Central memory CD4-positive, alpha-beta T cell (primary cell): ENCODE results near the gene CEP83.

Source experiments
- DNase-seq: peaks from one replicate; pipeline ENCODE4 v3.0.0; 2022

Gene CEP83

DNA sequence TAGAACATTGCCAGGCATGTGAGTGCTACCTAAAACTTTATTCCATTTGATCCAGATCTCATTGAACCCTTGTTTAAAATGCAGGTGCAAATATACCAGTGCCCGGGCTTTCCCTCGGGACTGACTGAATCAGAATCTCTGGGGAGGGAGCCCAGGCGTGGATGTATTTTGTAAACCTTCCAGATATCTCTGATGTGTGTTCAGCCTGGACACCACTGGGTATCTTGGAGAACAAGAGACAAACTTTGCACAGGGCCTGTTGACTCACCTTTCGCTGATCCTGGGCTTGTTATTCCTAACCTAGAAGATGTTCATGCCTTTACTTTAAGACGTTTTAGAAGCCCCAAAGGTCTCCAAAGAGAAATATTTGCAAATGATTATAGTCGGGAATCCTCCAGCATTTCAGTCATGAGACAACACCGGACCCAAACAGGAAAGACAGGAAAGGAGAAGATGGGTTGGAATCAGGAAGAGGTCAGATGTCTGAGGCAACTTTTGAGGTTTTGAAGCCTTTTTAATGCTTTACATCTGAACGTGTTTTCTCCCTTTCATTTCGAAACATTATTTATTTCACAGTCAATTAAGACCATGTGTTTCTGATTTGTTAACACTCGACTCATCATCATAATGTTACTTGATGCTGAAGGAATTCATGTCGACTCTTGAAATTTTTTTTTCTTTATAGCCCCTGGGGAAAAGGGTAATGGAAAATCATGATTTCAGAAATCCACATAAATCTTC lies 192.7 kb downstream of the CEP83 start:
- DNase-seq = no peak

DNA sequence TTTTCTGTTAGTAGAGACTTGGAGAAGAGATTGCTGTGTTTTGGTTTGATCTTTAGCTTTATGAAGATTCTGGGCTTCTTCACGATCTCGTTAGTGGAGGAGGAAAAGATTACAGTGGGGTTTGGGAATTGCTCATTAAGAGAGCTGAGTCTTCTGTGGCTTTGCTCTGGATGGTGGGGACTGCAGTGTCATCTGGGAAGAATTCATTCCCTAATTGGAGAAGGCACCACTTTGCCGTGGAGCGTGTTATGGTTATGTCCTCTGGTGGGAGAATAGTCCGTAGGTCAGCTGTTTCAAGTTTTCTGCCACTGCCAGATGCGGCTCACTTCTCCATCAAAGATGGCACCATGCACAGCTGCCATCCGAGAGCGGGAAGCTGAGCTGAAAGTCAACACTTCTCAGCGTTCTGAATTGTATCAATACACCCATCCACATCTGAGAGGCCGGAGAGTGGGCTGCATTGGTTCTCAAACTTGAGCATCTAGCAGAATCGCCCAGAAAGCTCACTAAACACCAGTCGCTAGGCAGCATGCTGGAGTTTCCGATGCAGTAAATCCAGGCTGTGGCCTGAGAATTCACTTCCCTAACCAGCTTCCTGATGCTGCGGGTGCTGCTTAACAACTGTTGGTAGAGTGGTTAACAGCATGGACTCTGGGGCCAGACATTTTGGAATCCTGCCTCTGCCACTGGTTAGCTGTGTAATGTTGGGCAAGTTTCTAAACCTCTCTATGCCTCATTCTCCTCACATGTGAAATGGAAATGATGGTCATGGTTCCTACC lies 193.5 kb downstream of the CEP83 start:
- no peak for DNase-seq

DNA sequence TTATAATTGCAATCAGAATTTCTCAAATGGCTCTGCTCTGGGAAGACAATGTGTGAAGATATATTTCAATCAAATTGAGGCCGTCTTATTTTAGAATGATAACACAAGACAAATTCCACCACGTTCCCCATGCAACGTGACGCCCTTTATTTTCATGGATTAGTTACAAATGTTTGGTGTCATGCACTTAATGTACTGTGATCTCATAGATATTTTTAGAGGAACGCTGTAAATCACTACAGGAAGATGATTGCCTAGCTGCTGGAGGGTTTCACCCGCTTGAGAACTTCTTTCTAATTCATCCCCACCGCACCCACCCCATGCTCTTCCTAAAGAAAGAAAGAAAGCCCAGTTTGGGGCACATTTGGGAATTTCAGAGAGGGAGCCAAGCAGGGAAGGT lies 194.1 kb downstream of the CEP83 start:
- DNase-seq = no peak

GRCh38 chr12:94264736-94265485 lies 194.8 kb downstream of the CEP83 start:
- DNase-seq = no peak

GRCh38 chr12:94263905-94264561 lies 195.6 kb downstream of the CEP83 start:
- no peak for DNase-seq

GRCh38 chr12:94263011-94263811 lies 196.5 kb downstream of the CEP83 start:
- DNase-seq = peak; percentile 65

DNA sequence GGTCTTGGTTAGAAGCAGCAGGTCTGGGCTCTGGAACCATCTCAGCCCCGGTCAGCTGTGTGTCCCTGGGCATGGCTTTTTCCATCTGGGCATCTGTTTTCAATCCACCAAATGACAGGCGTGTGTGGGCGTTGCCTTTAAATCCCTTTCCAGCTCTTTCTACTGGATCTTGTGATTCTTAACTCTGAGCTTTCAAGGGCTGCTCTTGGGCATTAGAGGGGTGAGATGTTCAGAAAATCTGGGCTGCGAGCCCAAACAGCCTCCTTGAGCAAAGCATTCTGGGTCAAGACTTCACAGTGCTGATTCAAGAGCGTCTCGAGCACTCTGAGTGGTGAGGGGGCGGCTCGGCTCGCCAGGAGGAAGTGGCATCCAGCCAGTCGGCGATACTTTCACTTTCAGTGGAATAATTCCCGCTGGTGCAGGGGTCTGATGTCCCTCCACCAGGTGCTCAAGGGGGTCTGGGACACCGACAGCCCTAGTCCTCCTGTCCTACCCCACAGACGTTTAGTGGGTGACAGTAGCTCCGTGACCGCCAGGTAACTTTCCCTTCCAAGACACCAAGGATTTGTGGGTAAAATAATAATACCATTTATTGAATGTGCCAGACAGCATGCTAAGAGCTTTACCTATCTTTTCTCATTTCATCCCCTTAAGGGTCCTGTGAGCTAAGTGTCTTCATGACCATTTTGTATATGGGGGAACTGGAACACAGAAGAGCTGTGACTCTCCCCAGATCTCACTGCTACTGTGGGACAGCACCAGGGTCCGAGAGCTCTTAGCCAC lies 197.2 kb downstream of the CEP83 start:
- peak; percentile 65 for DNase-seq

DNA sequence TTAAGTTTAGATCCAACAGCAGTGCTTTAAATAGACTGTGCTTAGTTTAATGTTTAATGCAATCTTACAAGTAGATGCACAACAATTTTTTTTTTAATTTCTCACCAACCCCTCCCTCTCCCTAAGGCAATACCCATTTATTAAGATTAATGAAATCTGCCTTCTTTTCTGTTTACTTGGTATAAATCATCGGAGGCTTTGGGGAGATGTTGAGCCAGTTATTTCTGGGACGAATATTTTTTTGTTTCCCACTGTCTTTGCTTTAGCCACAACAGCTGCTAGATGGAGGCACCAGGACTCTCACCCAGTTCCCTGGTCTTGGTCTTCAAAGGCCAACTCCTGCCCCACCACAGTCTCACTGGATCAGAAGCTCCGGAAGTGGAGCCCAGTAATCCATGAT lies 197.9 kb downstream of the CEP83 start:
- no peak for DNase-seq

GRCh38 chr12:94261119-94261518 lies 198.5 kb downstream of the CEP83 start:
- no peak for DNase-seq

DNA sequence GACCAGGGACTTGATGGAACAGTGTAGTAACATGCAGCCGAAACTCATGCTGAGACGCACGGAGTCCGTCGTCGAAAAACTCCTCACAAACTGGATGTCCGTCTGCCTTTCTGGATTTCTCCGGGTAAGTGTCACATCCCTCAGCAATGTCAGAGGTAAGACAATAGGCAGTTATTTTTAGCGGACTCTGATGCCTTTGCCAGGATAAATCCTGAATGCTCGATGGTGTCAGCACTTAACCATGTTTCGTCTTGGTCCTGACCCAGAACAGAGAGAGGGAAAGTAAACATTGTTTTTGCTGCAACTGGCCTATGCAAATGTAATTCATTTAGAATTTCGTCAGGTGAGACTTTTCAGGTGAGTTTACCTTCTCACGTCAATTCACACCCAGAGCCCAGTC lies 198.9 kb downstream of the CEP83 start:
- DNase-seq = no peak

- no peak for DNase-seq
Observed at GRCh38 chr12:94260017-94260416, 199.7 kb downstream of the CEP83 start.

GRCh38 chr12:94258593-94258992 lies 201.1 kb downstream of the CEP83 start:
- no peak for DNase-seq
